Neutrophil (primary cell): ENCODE measurements around the gene CNDP1.

Experiments used
- H3K27ac ChIP-seq: fragments of 200-600 bp; sonication (generic); 2 replicates; pipeline ENCODE4 v1.5.1; 2016; ENCODE audit warnings: mild to moderate bottlenecking, moderate library complexity
- H3K27me3 ChIP-seq: fragments of 200-600 bp; sonication (generic); 2 replicates; pipeline ENCODE4 v1.6.0; 2016; ENCODE audit warnings: mild to moderate bottlenecking
- H3K36me3 ChIP-seq: fragments of 200-600 bp; sonication (generic); 2 replicates; pipeline ENCODE4 v1.5.1; 2017
- H3K4me1 ChIP-seq, 2 experiments: fragments of 200-600 bp in 1 of 2; sonication (generic) in 1 of 2; 1 replicate in 1 of 2; 2 replicates in 1 of 2; pipeline versions ENCODE4 v1.5.1 to v1.6.1; 2013 to 2016; ENCODE audit warnings: low read depth in 1 of 2, low read length in 1 of 2, mild to moderate bottlenecking in 1 of 2, moderate library complexity in 1 of 2; ENCODE audit not compliant: control insufficient read depth in 1 of 2, insufficient read depth in 1 of 2
- H3K4me3 ChIP-seq, 2 experiments: fragments of 200-600 bp in 1 of 2; sonication (generic) in 1 of 2; 1 replicate in 1 of 2; 2 replicates in 1 of 2; pipeline ENCODE4 v1.5.1; 2013 to 2016; ENCODE audit warnings: low read depth in 1 of 2, low read length in 1 of 2, mild to moderate bottlenecking in 1 of 2, moderate library complexity in 1 of 2
- H3K9me3 ChIP-seq: fragments of 200-600 bp; sonication (generic); 2 replicates; pipeline ENCODE4 v1.5.1; 2016
- CTCF ChIP-seq: fragments of 200-600 bp; sonication (generic); IDR thresholded peaks from 2 replicates; pipeline ENCODE4 v1.5.1; 2016; ENCODE audit warnings: antibody characterized with exemption

Gene CNDP1

GRCh38 chr18:74551452-74551851 lies 17.2 kb downstream of the CNDP1 start:
- Histone ChIP-seq H3K36me3 (no peaks in the 10 kb centered on the region), H3K4me3 (no peak overlapping the region), H3K4me1 (no peaks in the 10 kb centered on the region), H3K27me3 (peaks cover 25% of the 10 kb centered on the region), H3K9me3 (no peaks in the 10 kb centered on the region), H3K27ac (no peak overlapping the region)
- TF ChIP-seq CTCF, result no peak

DNA sequence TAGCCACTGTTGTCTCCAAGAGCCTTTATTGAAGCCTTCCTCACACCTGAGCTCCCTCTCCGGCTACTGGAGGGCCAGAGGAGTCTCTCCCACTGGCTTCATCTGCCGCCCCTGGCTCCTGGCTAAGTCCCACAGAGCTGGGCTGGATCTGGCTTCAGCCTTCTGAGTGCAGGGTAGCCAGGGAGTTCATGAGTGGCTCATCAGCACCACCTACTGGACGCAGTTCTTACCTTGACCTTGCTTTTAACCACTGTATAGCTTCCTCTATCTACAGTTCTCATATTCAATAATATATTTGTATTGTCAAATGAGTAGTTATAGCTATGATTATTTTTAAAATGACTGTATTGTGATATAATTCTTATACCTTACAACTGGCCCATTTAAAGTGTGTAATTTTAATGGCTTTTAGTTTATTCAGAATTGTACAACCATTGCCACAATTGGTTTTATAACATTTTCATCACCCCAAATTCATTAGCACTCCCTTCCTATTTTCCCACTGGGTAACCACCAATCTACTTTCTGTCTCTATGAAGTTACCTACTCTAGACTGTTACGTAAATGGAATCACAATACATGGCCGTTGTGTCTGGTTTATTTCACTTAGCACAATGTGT lies 17.7 kb downstream of the CNDP1 start:
- Histone ChIP-seq H3K27ac (no peak overlapping the region), H3K4me1 (no peaks in the 10 kb centered on the region), H3K27me3 (peaks cover 20% of the 10 kb centered on the region), H3K36me3 (no peaks in the 10 kb centered on the region), H3K4me3 (no peak overlapping the region), H3K9me3 (no peaks in the 10 kb centered on the region)
- peak; percentile 62 for TF ChIP-seq CTCF

DNA sequence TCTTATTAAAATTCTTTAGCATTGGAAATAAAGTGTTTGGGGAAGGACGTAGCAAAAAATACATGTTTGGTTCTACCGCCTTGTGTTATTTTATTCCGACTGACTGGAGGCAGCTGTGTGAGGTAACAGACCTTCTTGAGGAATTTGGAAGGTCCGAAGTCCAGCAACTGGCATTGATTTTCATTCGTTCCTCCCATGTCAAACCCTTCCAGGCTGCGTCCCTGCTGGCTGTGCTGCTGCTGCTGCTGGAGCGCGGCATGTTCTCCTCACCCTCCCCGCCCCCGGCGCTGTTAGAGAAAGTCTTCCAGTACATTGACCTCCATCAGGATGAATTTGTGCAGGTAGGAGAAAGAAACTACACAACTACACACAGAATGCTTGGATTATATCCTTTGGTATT lies 21.8 kb downstream of the CNDP1 start:
- no peaks in the 10 kb centered on the region for H3K4me1 ChIP-seq
- no peaks in the 10 kb centered on the region for H3K9me3 ChIP-seq
- no peak for TF ChIP-seq CTCF
- H3K36me3 ChIP-seq, result no peaks in the 10 kb centered on the region
- H3K27ac ChIP-seq, result no peak overlapping the region
- H3K4me3 ChIP-seq, result no peak overlapping the region
- peaks cover 14% of the 10 kb centered on the region for H3K27me3 ChIP-seq

GRCh38 chr18:74558096-74558495 lies 23.8 kb downstream of the CNDP1 start:
- TF ChIP-seq CTCF, result no peak
- no peaks in the 10 kb centered on the region for H3K4me1 ChIP-seq

DNA sequence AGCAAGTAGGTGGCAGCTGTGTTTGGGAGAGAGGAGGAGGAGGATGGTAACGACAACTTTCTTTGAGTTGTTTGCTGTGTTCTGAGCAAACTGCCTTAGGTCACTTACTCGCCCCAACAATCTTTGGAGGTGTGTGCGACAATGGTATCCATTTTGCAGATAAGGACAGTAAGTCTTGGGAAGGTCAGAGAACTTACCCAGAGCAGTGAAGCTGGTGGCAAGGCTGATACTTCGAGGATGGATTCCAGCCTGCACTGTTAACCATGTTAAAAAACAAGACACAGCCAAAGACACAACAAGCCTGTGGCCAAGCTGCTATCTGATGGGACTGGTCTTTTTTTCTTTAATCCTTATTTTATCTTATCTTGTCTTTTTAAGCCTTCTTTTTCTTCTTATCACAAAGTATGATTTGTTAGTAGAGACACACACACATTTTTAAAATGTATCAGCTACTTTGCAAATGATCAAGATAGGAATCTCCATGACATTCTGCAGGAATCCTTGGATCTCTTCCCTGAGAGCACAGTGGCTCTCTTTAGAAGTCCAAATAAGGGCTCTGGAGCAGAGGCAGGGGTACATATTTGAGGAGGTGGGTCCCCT lies 27.9 kb downstream of the CNDP1 start:
- H3K27me3 ChIP-seq, result no peaks in the 10 kb centered on the region
- no peak for TF ChIP-seq CTCF
- no peak overlapping the region for H3K4me3 ChIP-seq
- no peaks in the 10 kb centered on the region for H3K36me3 ChIP-seq
- no peaks in the 10 kb centered on the region for H3K9me3 ChIP-seq
- no peak overlapping the region for H3K27ac ChIP-seq
- no peaks in the 10 kb centered on the region for H3K4me1 ChIP-seq

More at GRCh38 chr18:74558096-74558495, 23.8 kb downstream of the CNDP1 start:
- Histone ChIP-seq H3K27ac (no peak overlapping the region), H3K36me3 (no peaks in the 10 kb centered on the region), H3K9me3 (no peaks in the 10 kb centered on the region), H3K27me3 (peaks cover 14% of the 10 kb centered on the region), H3K4me3 (no peak overlapping the region)
